NB4 (cell line): ENCODE measurements around the gene BBX.

Experiments
- CTCF ChIP-seq: IDR thresholded peaks from one replicate; pipeline ENCODE4 v1.5.1; 2012; ENCODE audit warnings: low read depth, low read length
- MAX ChIP-seq: IDR thresholded peaks from 2 replicates; pipeline ENCODE4 v1.6.1; 2011; ENCODE audit warnings: low read depth, low read length
- MYC ChIP-seq: IDR thresholded peaks from 2 replicates; pipeline ENCODE4 v1.6.1; 2011; ENCODE audit warnings: low read depth, low read length
- POLR2A ChIP-seq: IDR thresholded peaks from 2 replicates; pipeline ENCODE4 v1.6.1; 2011; ENCODE audit warnings: mild to moderate bottlenecking; ENCODE audit not compliant: insufficient read length; ENCODE audit errors: extremely low read depth

- no peak for TF ChIP-seq CTCF
- no peak for TF ChIP-seq POLR2A
- TF ChIP-seq MAX = no peak
- TF ChIP-seq MYC = no peak
These were observed 141.9 kb downstream of the BBX start for GRCh38 chr3:107664614-107665013.
